Testis (tissue), 2 donors: ENCODE data around the gene ULK3.

Source experiments
- POLR2A ChIP-seq: fragments of 450-650 bp; IDR thresholded peaks from one replicate; pipeline ENCODE4 v1.6.1; 2017; ENCODE audit warnings: antibody characterized with exemption, mild to moderate bottlenecking, moderate library complexity
- TF ChIP-seq, protein P1 (sequence below), 3 experiments: fragments of 450-650 bp in 2 of 3; fragments of 200-600 bp in 1 of 3; sonication (generic) in 1 of 3; IDR thresholded peaks; one replicate each; pipeline ENCODE4 v1.5.1; 2016 to 2019; ENCODE audit warnings: antibody characterized with exemption in 3 of 3, mild to moderate bottlenecking in 2 of 3, moderate library complexity in 1 of 3

DNA sequence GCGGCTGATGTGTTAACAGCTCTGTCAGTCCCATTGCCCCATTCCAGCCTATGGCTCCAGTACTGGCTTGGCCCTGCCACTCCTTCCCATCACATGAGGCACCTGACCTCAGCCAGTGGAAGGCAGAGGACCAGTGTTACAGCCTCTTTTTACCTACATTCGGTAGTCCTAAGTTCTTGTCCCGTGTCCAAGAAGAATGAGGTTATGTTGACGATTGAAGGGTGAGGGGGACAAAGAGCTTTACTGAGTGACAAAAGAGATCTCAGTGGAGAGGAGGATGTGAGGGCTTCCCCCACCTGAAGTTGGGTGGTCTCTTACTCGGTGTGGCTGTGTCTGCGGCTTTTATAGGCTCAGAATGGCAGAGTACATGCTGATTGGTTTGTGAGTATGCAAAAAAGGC, 39.6 kb upstream of the ULK3 start:
- TF ChIP-seq, protein P1, sequence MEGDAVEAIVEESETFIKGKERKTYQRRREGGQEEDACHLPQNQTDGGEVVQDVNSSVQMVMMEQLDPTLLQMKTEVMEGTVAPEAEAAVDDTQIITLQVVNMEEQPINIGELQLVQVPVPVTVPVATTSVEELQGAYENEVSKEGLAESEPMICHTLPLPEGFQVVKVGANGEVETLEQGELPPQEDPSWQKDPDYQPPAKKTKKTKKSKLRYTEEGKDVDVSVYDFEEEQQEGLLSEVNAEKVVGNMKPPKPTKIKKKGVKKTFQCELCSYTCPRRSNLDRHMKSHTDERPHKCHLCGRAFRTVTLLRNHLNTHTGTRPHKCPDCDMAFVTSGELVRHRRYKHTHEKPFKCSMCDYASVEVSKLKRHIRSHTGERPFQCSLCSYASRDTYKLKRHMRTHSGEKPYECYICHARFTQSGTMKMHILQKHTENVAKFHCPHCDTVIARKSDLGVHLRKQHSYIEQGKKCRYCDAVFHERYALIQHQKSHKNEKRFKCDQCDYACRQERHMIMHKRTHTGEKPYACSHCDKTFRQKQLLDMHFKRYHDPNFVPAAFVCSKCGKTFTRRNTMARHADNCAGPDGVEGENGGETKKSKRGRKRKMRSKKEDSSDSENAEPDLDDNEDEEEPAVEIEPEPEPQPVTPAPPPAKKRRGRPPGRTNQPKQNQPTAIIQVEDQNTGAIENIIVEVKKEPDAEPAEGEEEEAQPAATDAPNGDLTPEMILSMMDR (IDR thresholded peaks at IDR 0.05): no peak
- no peak for TF ChIP-seq POLR2A
